Measurements from ENCODE around the gene SLC4A8. TPM values are rescaled to one million over a fixed set of nuclear protein-coding genes. Genes with fewer than 3 reads are reported as not detected.

The SLC4A8 gene
- total RNA-seq, 3 donors from 2014 or later (not counting 1 experiment from before 2014, with no cell fraction given), result 9.8 to 19.2 (median 13.6) TPM

- ATAC-seq (no peak), DNase-seq (no peak)
- H3K9me3 ChIP-seq (ENCODE audit: control insufficient read depth, insufficient read depth, low read length), result no peaks in the 10 kb centered on the region
- no peak overlapping the region for H3K4me3 Mint-ChIP-seq
- intact Hi-C loops (cut with micrococcal nuclease), result no loop called here
- H3K27me3 Mint-ChIP-seq (ENCODE audit: low read depth in 2 of 2), result no peaks in the 10 kb centered on the region
- no peak overlapping the region for H3K27ac Mint-ChIP-seq
- H3K4me1 Mint-ChIP-seq, result no peaks in the 10 kb centered on the region
- H3K9me3 Mint-ChIP-seq, result no peaks in the 10 kb centered on the region
- no peak overlapping the region for H3K4me3 ChIP-seq (ENCODE audit: low read length)
- peaks cover 14% of the 10 kb centered on the region for H3K36me3 Mint-ChIP-seq
- H3K27me3 ChIP-seq (ENCODE audit: control insufficient read depth, insufficient read depth, low read length), result no peaks in the 10 kb centered on the region
- no peaks in the 10 kb centered on the region for H3K36me3 ChIP-seq (ENCODE audit: control insufficient read depth, insufficient read depth, low read length)
- H3K27ac ChIP-seq (ENCODE audit: low read length), result no peak overlapping the region
- no peak for TF ChIP-seq CTCF (IDR thresholded peaks at IDR 0.05)
- WGBS (ENCODE audit: insufficient coverage), result 94% methylated on average over 2 of the region's 2 CpGs
- H3K4me1 ChIP-seq (ENCODE audit: control insufficient read depth, insufficient read depth, low read length), result no peaks in the 10 kb centered on the region
Measured at GRCh38 chr12:51473947-51474346, 49.3 kb downstream of the SLC4A8 start.

GRCh38 chr12:51475543-51475942, 50.9 kb downstream of the SLC4A8 start:
- Histone ChIP-seq H3K27ac (ENCODE audit: low read length) (no peak overlapping the region), H3K4me3 (ENCODE audit: low read length) (no peak overlapping the region), H3K36me3 (ENCODE audit: control insufficient read depth, insufficient read depth, low read length) (no peaks in the 10 kb centered on the region), H3K27me3 (ENCODE audit: control insufficient read depth, insufficient read depth, low read length) (no peaks in the 10 kb centered on the region), H3K9me3 (ENCODE audit: control insufficient read depth, insufficient read depth, low read length) (no peaks in the 10 kb centered on the region), H3K4me1 (ENCODE audit: control insufficient read depth, insufficient read depth, low read length) (no peaks in the 10 kb centered on the region)
- Mint-ChIP-seq H3K4me1 (no peaks in the 10 kb centered on the region), H3K36me3 (peaks cover 13% of the 10 kb centered on the region), H3K9me3 (no peaks in the 10 kb centered on the region), H3K27me3 (ENCODE audit: low read depth in 2 of 2) (no peaks in the 10 kb centered on the region), H3K4me3 (no peak overlapping the region), H3K27ac (no peak overlapping the region)
- ATAC-seq (no peak), DNase-seq (no peak)
- intact Hi-C loops (cut with micrococcal nuclease), result no loop called here
- 95% methylated on average over 1 of the region's 1 CpG for WGBS (ENCODE audit: insufficient coverage)
- TF ChIP-seq CTCF (IDR thresholded peaks at IDR 0.05), result no peak

- intact Hi-C loops (cut with micrococcal nuclease), result no loop called here
- H3K4me3 ChIP-seq (ENCODE audit: low read length), result no peak overlapping the region
- H3K4me3 Mint-ChIP-seq, result no peak overlapping the region
- DNase-seq, result no peak
- peaks cover 8% of the 10 kb centered on the region for H3K4me1 ChIP-seq (ENCODE audit: control insufficient read depth, insufficient read depth, low read length)
- no peak for ATAC-seq
- no peaks in the 10 kb centered on the region for H3K9me3 ChIP-seq (ENCODE audit: control insufficient read depth, insufficient read depth, low read length)
- no peak for TF ChIP-seq CTCF (IDR thresholded peaks at IDR 0.05)
- H3K27ac Mint-ChIP-seq, result no peak overlapping the region
- no peaks in the 10 kb centered on the region for H3K36me3 ChIP-seq (ENCODE audit: control insufficient read depth, insufficient read depth, low read length)
- no peaks in the 10 kb centered on the region for H3K9me3 Mint-ChIP-seq
- H3K27me3 ChIP-seq (ENCODE audit: control insufficient read depth, insufficient read depth, low read length), result no peaks in the 10 kb centered on the region
- no peaks in the 10 kb centered on the region for H3K36me3 Mint-ChIP-seq
- no peak overlapping the region for H3K27ac ChIP-seq (ENCODE audit: low read length)
- WGBS (ENCODE audit: insufficient coverage), result 67% methylated on average over 2 of the region's 3 CpGs
- peaks cover 22 to 23% of the 10 kb centered on the region in 2 donors for H3K4me1 Mint-ChIP-seq
- H3K27me3 Mint-ChIP-seq (ENCODE audit: low read depth in 2 of 2), result no peaks in the 10 kb centered on the region
Measured at GRCh38 chr12:51480978-51481377, 56.3 kb downstream of the SLC4A8 start.

All from natural killer cell (primary cell).